ENCODE data around the gene TOP1.

Gene TOP1

GRCh38 chr20:41151134-41151869, 122.7 kb downstream of the TOP1 start:
- no peak for DNase-seq

GRCh38 chr20:41152108-41152757, 123.6 kb downstream of the TOP1 start:
- no peak for DNase-seq

GRCh38 chr20:41154436-41155176, 126.0 kb downstream of the TOP1 start:
- DNase-seq, result no peak

- DNase-seq, result no peak
Measured at GRCh38 chr20:41155261-41155660, 126.6 kb downstream of the TOP1 start.

- no peak for DNase-seq
Measured at GRCh38 chr20:41158082-41158625, 129.5 kb downstream of the TOP1 start.

- no peak for DNase-seq
Measured at GRCh38 chr20:41159547-41159946, 130.9 kb downstream of the TOP1 start.

GRCh38 chr20:41160686-41161085, 132.1 kb downstream of the TOP1 start:
- DNase-seq, result no peak

GRCh38 chr20:41161886-41162285, 133.3 kb downstream of the TOP1 start:
- no peak for DNase-seq

GRCh38 chr20:41162396-41162795, 133.8 kb downstream of the TOP1 start:
- no peak for DNase-seq

GRCh38 chr20:41163821-41164220, 135.2 kb downstream of the TOP1 start:
- no peak for DNase-seq

- no peak for DNase-seq
Measured at GRCh38 chr20:41165001-41165882, 136.6 kb downstream of the TOP1 start.

- no peak for DNase-seq
Measured at GRCh38 chr20:41166201-41167117, 137.8 kb downstream of the TOP1 start.

GRCh38 chr20:41167118-41167470, 138.5 kb downstream of the TOP1 start:
- no peak for DNase-seq

- no peak for DNase-seq
Measured at GRCh38 chr20:41167481-41168253, 139.0 kb downstream of the TOP1 start.

GRCh38 chr20:41168281-41169161, 139.9 kb downstream of the TOP1 start:
- no peak for DNase-seq

- no peak for DNase-seq
Measured at GRCh38 chr20:41169162-41169690, 140.6 kb downstream of the TOP1 start.

GRCh38 chr20:41169791-41170351, 141.2 kb downstream of the TOP1 start:
- no peak for DNase-seq

GRCh38 chr20:41170386-41171105, 141.9 kb downstream of the TOP1 start:
- DNase-seq, result no peak

All from activated effector memory CD4-positive, alpha-beta T cell treated with Interleukin-2 at 50 U/mL for 16 hours (primary cell).